Measurements from ENCODE around the gene NPHS1.

Gene NPHS1

GRCh38 chr19:35848919-35849505 lies 3.3 kb downstream of the NPHS1 start:
- DNase-seq (ENCODE audit: low read depth): no peak
- no peak for TF ChIP-seq CTCF (IDR thresholded peaks at IDR 0.05; ENCODE audit: control insufficient read depth, extremely low read depth, insufficient read depth)
- H3K4me3 ChIP-seq (ENCODE audit: low read depth, low read length): no peak overlapping the region

- H3K4me3 ChIP-seq (ENCODE audit: low read depth, low read length): no peak overlapping the region
- TF ChIP-seq CTCF (IDR thresholded peaks at IDR 0.05; ENCODE audit: control insufficient read depth, extremely low read depth, insufficient read depth): no peak
- no peak for DNase-seq (ENCODE audit: low read depth)
Measured at GRCh38 chr19:35848486-35848885, 3.8 kb downstream of the NPHS1 start.

GRCh38 chr19:35847911-35848310 lies 4.4 kb downstream of the NPHS1 start:
- TF ChIP-seq CTCF (IDR thresholded peaks at IDR 0.05; ENCODE audit: control insufficient read depth, extremely low read depth, insufficient read depth): no peak
- no peak overlapping the region for H3K4me3 ChIP-seq (ENCODE audit: low read depth, low read length)
- DNase-seq (ENCODE audit: low read depth): no peak

- no peak overlapping the region for H3K4me3 ChIP-seq (ENCODE audit: low read depth, low read length)
- no peak for TF ChIP-seq CTCF (IDR thresholded peaks at IDR 0.05; ENCODE audit: control insufficient read depth, extremely low read depth, insufficient read depth)
- no peak for DNase-seq (ENCODE audit: low read depth)
Measured at GRCh38 chr19:35846038-35846668, 6.2 kb downstream of the NPHS1 start.

- no peak for TF ChIP-seq CTCF (IDR thresholded peaks at IDR 0.05; ENCODE audit: control insufficient read depth, extremely low read depth, insufficient read depth)
- DNase-seq (ENCODE audit: low read depth): no peak
- peak overlapping the region; percentile 23 for H3K4me3 ChIP-seq (ENCODE audit: low read depth, low read length)
Measured at GRCh38 chr19:35845215-35846037, 6.9 kb downstream of the NPHS1 start.

- DNase-seq (ENCODE audit: low read depth): no peak
- no peak overlapping the region; the same call in 1 of the 2 replicates for H3K4me3 ChIP-seq (ENCODE audit: low read depth, low read length)
- no peak for TF ChIP-seq CTCF (IDR thresholded peaks at IDR 0.05; ENCODE audit: control insufficient read depth, extremely low read depth, insufficient read depth)
Measured at GRCh38 chr19:35844482-35845214, 7.7 kb downstream of the NPHS1 start.

All from LNCaP clone FGC (cell line).